BLaER1 treated with 17β-estradiol and CSF1 and Interleukin-3, amounts not matched to agents 10 nM and 100 nM (cell line): ENCODE measurements around the gene CRAT.

Source experiments
- H3K27ac ChIP-seq, 11 experiments: shearing (Covaris generic); formaldehyde crosslinking; 2 replicates each; pipeline ENCODE4 v1.8.1; 2022
- H3K27me3 ChIP-seq, 11 experiments: shearing (Covaris generic); formaldehyde crosslinking; 2 replicates each; pipeline ENCODE4 v1.8.1; 2022
- H3K36me3 ChIP-seq, 11 experiments: shearing (Covaris generic); formaldehyde crosslinking; 2 replicates each; pipeline ENCODE4 v1.8.1; 2022
- H3K4me1 ChIP-seq, 10 experiments: shearing (Covaris generic); formaldehyde crosslinking; 2 replicates each; pipeline ENCODE4 v1.8.1; 2022
- H3K4me2 ChIP-seq, 11 experiments: shearing (Covaris generic); formaldehyde crosslinking; 2 replicates each; pipeline ENCODE4 v1.8.1; 2022
- H3K4me3 ChIP-seq, 10 experiments: shearing (Covaris generic); formaldehyde crosslinking; 2 replicates each; pipeline ENCODE4 v1.8.1; 2022
- H3K9ac ChIP-seq, 11 experiments: shearing (Covaris generic); formaldehyde crosslinking; 2 replicates each; pipeline ENCODE4 v1.8.1; 2022
- H3K9me3 ChIP-seq, 11 experiments: shearing (Covaris generic); formaldehyde crosslinking; replicated peaks in 1 of 11; 2 replicates each; pipeline ENCODE4 v1.8.1; 2022
- H4K20me1 ChIP-seq, 11 experiments: shearing (Covaris generic); formaldehyde crosslinking; 2 replicates each; pipeline ENCODE4 v1.8.1; 2022
- Cebpa-rat ChIP-seq, 11 experiments: shearing (Covaris generic); IDR thresholded peaks; 2 replicates each; pipeline ENCODE4 v1.8.1; 2022

The CRAT gene

GRCh38 chr9:129095908-129096307 is 14.7 kb downstream of the CRAT start:
- H3K9me3 ChIP-seq = no peaks in the 10 kb centered on the region
- TF ChIP-seq Cebpa-rat (IDR thresholded peaks at IDR 0.05) = no peak
- peaks cover 25 to 41% (median 32%) of the 10 kb centered on the region in 10 experiments for H3K4me1 ChIP-seq

GRCh38 chr9:129095170-129095667 is 15.4 kb downstream of the CRAT start:
- peaks cover 0 to 6% (median 0%) of the 10 kb centered on the region in 11 experiments; a peak in 2 of 22 replicates for H4K20me1 ChIP-seq
- H3K9ac ChIP-seq = peak overlapping the region in 5 of 11 experiments; percentile 49 to 76 (median 63); a peak in 5 of 22 replicates
- H3K4me2 ChIP-seq = peak overlapping the region in 8 of 11 experiments; percentile 68 to 89 (median 83); a peak in 15 of 22 replicates

More at GRCh38 chr9:129095908-129096307, 14.7 kb downstream of the CRAT start:
- Histone ChIP-seq H3K36me3 (peaks cover 0 to 44% (median 28%) of the 10 kb centered on the region in 11 experiments; a peak in 18 of 22 replicates), H3K9ac (no peak overlapping the region), H3K27me3 (no peaks in the 10 kb centered on the region), H3K4me3 (no peak overlapping the region), H3K4me2 (no peak overlapping the region), H4K20me1 (peaks cover 0 to 6% (median 0%) of the 10 kb centered on the region in 11 experiments; a peak in 3 of 22 replicates), H3K27ac (no peak overlapping the region)

GRCh38 chr9:129094387-129095169 is 16.0 kb downstream of the CRAT start:
- Histone ChIP-seq H3K4me1 (peaks cover 25 to 35% (median 27%) of the 10 kb centered on the region in 10 experiments), H3K9ac (peak overlapping the region; percentile 43 to 76 (median 62); a peak in 21 of 22 replicates), H3K4me2 (peak overlapping the region; percentile 68 to 89 (median 84)), H4K20me1 (peaks cover 0 to 6% (median 0%) of the 10 kb centered on the region in 11 experiments; a peak in 3 of 22 replicates), H3K9me3 (no peaks in the 10 kb centered on the region), H3K27me3 (no peaks in the 10 kb centered on the region), H3K4me3 (no peak overlapping the region), H3K27ac (peak overlapping the region in 10 of 11 experiments; percentile 47 to 87 (median 68); a peak in 19 of 22 replicates), H3K36me3 (peaks cover 13 to 58% (median 41%) of the 10 kb centered on the region in 11 experiments)
- TF ChIP-seq Cebpa-rat (IDR thresholded peaks at IDR 0.05) = no peak

More at GRCh38 chr9:129095170-129095667, 15.4 kb downstream of the CRAT start:
- peak overlapping the region in 8 of 11 experiments; percentile 47 to 87 (median 72); a peak in 12 of 22 replicates for H3K27ac ChIP-seq
- H3K36me3 ChIP-seq = peaks cover 7 to 51% (median 35%) of the 10 kb centered on the region in 11 experiments
- no peak overlapping the region for H3K4me3 ChIP-seq
- no peaks in the 10 kb centered on the region for H3K9me3 ChIP-seq
- H3K4me1 ChIP-seq = peaks cover 25 to 35% (median 28%) of the 10 kb centered on the region in 10 experiments
- no peak for TF ChIP-seq Cebpa-rat (IDR thresholded peaks at IDR 0.05)
- no peaks in the 10 kb centered on the region for H3K27me3 ChIP-seq

DNA sequence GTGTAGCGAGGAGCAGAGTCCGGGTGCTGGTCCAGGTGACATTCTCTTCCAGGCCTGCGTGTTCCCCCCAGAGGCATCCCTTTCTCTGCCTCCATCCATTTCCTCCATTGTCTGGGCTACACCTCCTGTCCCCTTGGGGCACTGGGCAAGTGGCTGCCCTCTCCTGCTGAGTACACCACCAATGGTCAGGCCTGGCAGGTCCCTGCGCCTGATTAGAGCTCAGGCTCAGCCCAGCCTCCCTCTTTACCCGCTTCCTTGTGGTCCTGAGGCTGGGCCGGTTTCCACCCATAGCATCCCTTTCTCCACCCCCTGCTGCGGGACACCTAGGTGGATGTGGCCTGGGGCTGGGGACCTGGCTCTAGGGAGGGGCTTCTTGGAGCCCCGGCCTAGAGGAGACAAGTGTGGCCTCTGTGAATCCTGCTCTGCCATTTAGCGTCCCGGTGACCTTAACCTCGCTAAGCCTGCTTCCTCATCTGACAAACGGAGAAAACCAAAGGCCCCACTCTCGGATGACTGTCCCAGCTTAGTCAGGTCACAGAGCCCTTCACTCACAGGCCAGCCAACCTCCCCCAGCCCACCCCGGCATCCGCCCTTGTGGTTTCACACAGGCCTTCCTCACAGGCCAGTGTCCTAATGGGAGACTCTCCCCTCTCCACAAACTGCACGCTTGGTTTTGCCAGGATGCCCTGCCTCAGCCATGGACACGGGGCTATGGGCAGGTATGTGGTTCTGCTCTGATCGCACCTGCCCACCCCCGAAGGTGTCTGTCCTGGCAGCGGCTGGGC is 16.8 kb downstream of the CRAT start:
- TF ChIP-seq Cebpa-rat (IDR thresholded peaks at IDR 0.05) = no peak
- Histone ChIP-seq H3K4me3 (no peak overlapping the region), H3K27ac (peak overlapping the region in 10 of 11 experiments; percentile 47 to 87 (median 68); a peak in 20 of 22 replicates), H3K4me2 (peak overlapping the region; percentile 68 to 89 (median 84)), H3K9me3 (no peaks in the 10 kb centered on the region), H3K36me3 (peaks cover 21 to 65% (median 49%) of the 10 kb centered on the region in 11 experiments), H4K20me1 (peaks cover 0 to 8% (median 0%) of the 10 kb centered on the region in 11 experiments; a peak in 3 of 22 replicates), H3K9ac (peak overlapping the region; percentile 43 to 76 (median 62)), H3K27me3 (no peaks in the 10 kb centered on the region), H3K4me1 (peaks cover 25 to 35% (median 27%) of the 10 kb centered on the region in 10 experiments)

GRCh38 chr9:129089246-129089645 is 21.3 kb downstream of the CRAT start:
- Histone ChIP-seq H3K4me2 (no peak overlapping the region), H3K27ac (no peak overlapping the region), H3K36me3 (peaks cover 53 to 75% (median 58%) of the 10 kb centered on the region in 11 experiments), H4K20me1 (peaks cover 0 to 37% (median 11%) of the 10 kb centered on the region in 11 experiments; a peak in 11 of 22 replicates), H3K9me3 (no peaks in the 10 kb centered on the region), H3K4me3 (no peak overlapping the region), H3K4me1 (peaks cover 13 to 22% (median 17%) of the 10 kb centered on the region in 10 experiments), H3K9ac (peak overlapping the region in 1 of 11 experiments; percentile 15; a peak in 2 of 22 replicates), H3K27me3 (no peaks in the 10 kb centered on the region)
- TF ChIP-seq Cebpa-rat (IDR thresholded peaks at IDR 0.05) = no peak

DNA sequence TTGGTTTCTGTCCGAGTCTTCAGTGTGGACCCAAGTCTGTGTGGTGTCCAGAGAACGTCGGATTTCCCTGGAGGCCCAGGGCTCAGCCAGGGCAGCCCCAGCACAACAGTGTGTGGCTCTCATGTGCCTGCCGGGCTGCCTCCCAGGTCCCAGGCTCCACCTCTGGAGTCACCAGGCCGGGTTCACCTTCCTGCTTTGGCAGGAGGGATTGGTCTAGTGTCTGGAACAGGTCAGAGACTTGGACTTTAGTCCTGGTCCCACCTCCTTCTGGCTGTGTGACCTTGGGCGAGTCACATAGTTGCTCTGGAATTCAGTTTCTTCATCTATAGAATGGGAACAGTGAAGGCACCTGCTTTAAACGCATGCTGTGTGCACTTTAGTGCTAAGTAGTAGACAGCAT is 26.5 kb downstream of the CRAT start:
- Histone ChIP-seq H3K4me2 (no peak overlapping the region), H3K4me3 (no peak overlapping the region), H4K20me1 (peaks cover 0 to 61% (median 40%) of the 10 kb centered on the region in 11 experiments; a peak in 16 of 22 replicates), H3K27me3 (no peaks in the 10 kb centered on the region), H3K9me3 (no peaks in the 10 kb centered on the region), H3K4me1 (peaks cover 26 to 35% (median 31%) of the 10 kb centered on the region in 10 experiments), H3K36me3 (peaks cover 35 to 65% (median 44%) of the 10 kb centered on the region in 11 experiments), H3K27ac (no peak overlapping the region), H3K9ac (peak overlapping the region in 4 of 11 experiments; percentile 37 to 88 (median 86); a peak in 3 of 22 replicates)
- no peak for TF ChIP-seq Cebpa-rat (IDR thresholded peaks at IDR 0.05)

GRCh38 chr9:129081388-129081904 is 29.1 kb downstream of the CRAT start:
- H3K4me2 ChIP-seq = peak overlapping the region; percentile 90 to 100 (median 98)
- no peak for TF ChIP-seq Cebpa-rat (IDR thresholded peaks at IDR 0.05)
- peak overlapping the region; percentile 75 to 88 (median 85) for H3K9ac ChIP-seq
- H4K20me1 ChIP-seq = peaks cover 0 to 49% (median 37%) of the 10 kb centered on the region in 11 experiments; a peak in 16 of 22 replicates
- peak overlapping the region; percentile 35 to 85 (median 71); a peak in 21 of 22 replicates for H3K27ac ChIP-seq
- H3K4me3 ChIP-seq = peak overlapping the region; percentile 65 to 86 (median 76)
- H3K36me3 ChIP-seq = peaks cover 17 to 41% (median 27%) of the 10 kb centered on the region in 11 experiments
- peaks cover 34 to 45% (median 41%) of the 10 kb centered on the region in 10 experiments for H3K4me1 ChIP-seq
- no peaks in the 10 kb centered on the region for H3K27me3 ChIP-seq
- H3K9me3 ChIP-seq = no peaks in the 10 kb centered on the region
